ENCODE measurements around the gene MYO1C.

DNA sequence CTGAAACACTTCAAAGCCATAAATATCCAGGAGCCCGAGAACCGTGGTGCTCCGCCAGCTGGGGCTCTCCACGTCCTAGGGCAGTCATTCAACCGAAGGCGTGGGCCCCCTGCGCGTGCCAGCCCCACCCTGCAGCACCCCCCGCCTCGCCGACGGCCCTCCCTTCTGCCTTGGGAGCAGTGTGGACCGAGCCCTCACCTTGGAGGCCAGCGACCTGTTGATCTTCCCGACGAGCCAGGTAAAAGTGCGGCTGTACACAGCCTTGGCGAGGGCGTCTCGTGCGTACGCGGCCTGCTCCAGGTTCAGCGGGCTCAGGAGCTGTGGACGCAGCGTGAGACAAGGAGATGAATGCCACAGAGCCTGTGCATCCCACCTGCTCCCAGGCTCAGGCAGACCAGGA, 14.1 kb downstream of the MYO1C start:
- TF ChIP-seq, protein P1, sequence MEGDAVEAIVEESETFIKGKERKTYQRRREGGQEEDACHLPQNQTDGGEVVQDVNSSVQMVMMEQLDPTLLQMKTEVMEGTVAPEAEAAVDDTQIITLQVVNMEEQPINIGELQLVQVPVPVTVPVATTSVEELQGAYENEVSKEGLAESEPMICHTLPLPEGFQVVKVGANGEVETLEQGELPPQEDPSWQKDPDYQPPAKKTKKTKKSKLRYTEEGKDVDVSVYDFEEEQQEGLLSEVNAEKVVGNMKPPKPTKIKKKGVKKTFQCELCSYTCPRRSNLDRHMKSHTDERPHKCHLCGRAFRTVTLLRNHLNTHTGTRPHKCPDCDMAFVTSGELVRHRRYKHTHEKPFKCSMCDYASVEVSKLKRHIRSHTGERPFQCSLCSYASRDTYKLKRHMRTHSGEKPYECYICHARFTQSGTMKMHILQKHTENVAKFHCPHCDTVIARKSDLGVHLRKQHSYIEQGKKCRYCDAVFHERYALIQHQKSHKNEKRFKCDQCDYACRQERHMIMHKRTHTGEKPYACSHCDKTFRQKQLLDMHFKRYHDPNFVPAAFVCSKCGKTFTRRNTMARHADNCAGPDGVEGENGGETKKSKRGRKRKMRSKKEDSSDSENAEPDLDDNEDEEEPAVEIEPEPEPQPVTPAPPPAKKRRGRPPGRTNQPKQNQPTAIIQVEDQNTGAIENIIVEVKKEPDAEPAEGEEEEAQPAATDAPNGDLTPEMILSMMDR (IDR thresholded peaks at IDR 0.05), result no peak
- TF ChIP-seq CREM (CRISPR knock-in tag; IDR thresholded peaks at IDR 0.05) (no peak), TEAD4 (CRISPR knock-in tag; IDR thresholded peaks at IDR 0.05) (no peak), ETV6 (CRISPR knock-in tag; IDR thresholded peaks at IDR 0.05) (no peak), MXD4 (CRISPR knock-in tag; IDR thresholded peaks at IDR 0.05; ENCODE audit: borderline replicate concordance) (no peak), SP1 (CRISPR knock-in tag; conservative IDR thresholded peaks at IDR 0.05) (no peak), RELA (CRISPR knock-in tag; IDR thresholded peaks at IDR 0.05; ENCODE audit: borderline replicate concordance) (no peak)
- TF ChIP-seq, protein P2, sequence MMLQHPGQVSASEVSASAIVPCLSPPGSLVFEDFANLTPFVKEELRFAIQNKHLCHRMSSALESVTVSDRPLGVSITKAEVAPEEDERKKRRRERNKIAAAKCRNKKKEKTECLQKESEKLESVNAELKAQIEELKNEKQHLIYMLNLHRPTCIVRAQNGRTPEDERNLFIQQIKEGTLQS (CRISPR knock-in tag; conservative IDR thresholded peaks at IDR 0.05), result no peak
- TF ChIP-seq, protein P3, sequence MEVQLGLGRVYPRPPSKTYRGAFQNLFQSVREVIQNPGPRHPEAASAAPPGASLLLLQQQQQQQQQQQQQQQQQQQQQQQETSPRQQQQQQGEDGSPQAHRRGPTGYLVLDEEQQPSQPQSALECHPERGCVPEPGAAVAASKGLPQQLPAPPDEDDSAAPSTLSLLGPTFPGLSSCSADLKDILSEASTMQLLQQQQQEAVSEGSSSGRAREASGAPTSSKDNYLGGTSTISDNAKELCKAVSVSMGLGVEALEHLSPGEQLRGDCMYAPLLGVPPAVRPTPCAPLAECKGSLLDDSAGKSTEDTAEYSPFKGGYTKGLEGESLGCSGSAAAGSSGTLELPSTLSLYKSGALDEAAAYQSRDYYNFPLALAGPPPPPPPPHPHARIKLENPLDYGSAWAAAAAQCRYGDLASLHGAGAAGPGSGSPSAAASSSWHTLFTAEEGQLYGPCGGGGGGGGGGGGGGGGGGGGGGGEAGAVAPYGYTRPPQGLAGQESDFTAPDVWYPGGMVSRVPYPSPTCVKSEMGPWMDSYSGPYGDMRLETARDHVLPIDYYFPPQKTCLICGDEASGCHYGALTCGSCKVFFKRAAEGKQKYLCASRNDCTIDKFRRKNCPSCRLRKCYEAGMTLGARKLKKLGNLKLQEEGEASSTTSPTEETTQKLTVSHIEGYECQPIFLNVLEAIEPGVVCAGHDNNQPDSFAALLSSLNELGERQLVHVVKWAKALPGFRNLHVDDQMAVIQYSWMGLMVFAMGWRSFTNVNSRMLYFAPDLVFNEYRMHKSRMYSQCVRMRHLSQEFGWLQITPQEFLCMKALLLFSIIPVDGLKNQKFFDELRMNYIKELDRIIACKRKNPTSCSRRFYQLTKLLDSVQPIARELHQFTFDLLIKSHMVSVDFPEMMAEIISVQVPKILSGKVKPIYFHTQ (CRISPR knock-in tag; IDR thresholded peaks at IDR 0.05), result no peak
- TF ChIP-seq, protein P4, sequence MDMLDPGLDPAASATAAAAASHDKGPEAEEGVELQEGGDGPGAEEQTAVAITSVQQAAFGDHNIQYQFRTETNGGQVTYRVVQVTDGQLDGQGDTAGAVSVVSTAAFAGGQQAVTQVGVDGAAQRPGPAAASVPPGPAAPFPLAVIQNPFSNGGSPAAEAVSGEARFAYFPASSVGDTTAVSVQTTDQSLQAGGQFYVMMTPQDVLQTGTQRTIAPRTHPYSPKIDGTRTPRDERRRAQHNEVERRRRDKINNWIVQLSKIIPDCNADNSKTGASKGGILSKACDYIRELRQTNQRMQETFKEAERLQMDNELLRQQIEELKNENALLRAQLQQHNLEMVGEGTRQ (CRISPR knock-in tag; IDR thresholded peaks at IDR 0.05), result no peak
- TF ChIP-seq, protein P5, sequence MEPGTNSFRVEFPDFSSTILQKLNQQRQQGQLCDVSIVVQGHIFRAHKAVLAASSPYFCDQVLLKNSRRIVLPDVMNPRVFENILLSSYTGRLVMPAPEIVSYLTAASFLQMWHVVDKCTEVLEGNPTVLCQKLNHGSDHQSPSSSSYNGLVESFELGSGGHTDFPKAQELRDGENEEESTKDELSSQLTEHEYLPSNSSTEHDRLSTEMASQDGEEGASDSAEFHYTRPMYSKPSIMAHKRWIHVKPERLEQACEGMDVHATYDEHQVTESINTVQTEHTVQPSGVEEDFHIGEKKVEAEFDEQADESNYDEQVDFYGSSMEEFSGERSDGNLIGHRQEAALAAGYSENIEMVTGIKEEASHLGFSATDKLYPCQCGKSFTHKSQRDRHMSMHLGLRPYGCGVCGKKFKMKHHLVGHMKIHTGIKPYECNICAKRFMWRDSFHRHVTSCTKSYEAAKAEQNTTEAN (CRISPR knock-in tag; IDR thresholded peaks at IDR 0.05), result no peak
- TF ChIP-seq, protein P6, sequence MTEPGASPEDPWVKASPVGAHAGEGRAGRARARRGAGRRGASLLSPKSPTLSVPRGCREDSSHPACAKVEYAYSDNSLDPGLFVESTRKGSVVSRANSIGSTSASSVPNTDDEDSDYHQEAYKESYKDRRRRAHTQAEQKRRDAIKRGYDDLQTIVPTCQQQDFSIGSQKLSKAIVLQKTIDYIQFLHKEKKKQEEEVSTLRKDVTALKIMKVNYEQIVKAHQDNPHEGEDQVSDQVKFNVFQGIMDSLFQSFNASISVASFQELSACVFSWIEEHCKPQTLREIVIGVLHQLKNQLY (CRISPR knock-in tag; IDR thresholded peaks at IDR 0.05), result no peak
- TF ChIP-seq, protein P7, sequence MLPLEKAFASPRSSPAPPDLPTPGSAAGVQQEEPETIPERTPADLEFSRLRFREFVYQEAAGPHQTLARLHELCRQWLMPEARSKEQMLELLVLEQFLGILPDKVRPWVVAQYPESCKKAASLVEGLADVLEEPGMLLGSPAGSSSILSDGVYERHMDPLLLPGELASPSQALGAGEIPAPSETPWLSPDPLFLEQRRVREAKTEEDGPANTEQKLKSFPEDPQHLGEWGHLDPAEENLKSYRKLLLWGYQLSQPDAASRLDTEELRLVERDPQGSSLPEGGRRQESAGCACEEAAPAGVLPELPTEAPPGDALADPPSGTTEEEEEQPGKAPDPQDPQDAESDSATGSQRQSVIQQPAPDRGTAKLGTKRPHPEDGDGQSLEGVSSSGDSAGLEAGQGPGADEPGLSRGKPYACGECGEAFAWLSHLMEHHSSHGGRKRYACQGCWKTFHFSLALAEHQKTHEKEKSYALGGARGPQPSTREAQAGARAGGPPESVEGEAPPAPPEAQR (CRISPR knock-in tag; IDR thresholded peaks at IDR 0.05), result no peak

Data from WTC11 (cell line).